K562 (cell line): Measurements from ENCODE around the gene SNRNP48. TPM values are rescaled to one million over a fixed set of nuclear protein-coding genes. Genes with fewer than 3 reads are reported as not detected.

Experiments used
- ATAC-seq: fragments of 200-7000 bp; cut with Tn5 transposase; 3 replicates; pipeline ENCODE4 v1.9.1; 2020; ENCODE audit warnings: moderate library complexity
- BruUV-seq: library from RNA; stranded (reverse); fragments of 400-500 nt; replicated peaks from 2 replicates; lab custom pipeline; 2021; lab: Mats Ljungman, UMichigan
- CTCF ChIA-PET: fragments of 300-600 bp; formaldehyde crosslinking; extraction: SDS; loops from one replicate; lab custom pipeline; 2021; ENCODE audit warnings: low intra/inter-chr PET ratio; lab: Yijun Ruan, JAX
- POLR2A ChIA-PET: fragments of 300-600, 350-650 bp; sonication (Branson Sonifier 250); formaldehyde crosslinking; extraction: SDS; loops from one replicate; lab custom pipeline; 2021; ENCODE audit warnings: antibody characterized with exemption, inconsistent platforms; lab: Yijun Ruan, JAX
- DNase-seq, 4 experiments: peaks; one replicate each; pipeline versions ENCODE4 v3.0.0 to v3.0.0-alpha.2; 2011 to 2018; ENCODE audit warnings: low spot score in 3 of 4, mixed read lengths in 3 of 4; ENCODE audit errors: extremely low read depth in 1 of 4
- FAIRE-seq: peaks from 2 replicates; lab custom pipeline; 2011; peaks lifted over from hg19 to GRCh38; lab: Jason Lieb, UNC
- H2AFZ ChIP-seq: 2 replicates; pipeline ENCODE4 v1.6.0; 2011; ENCODE audit warnings: low read depth, low read length, control low read depth, inconsistent platforms
- H3K27ac ChIP-seq: fragments of 200-600 bp; 3 replicates; pipeline ENCODE4 v1.8.0; 2011; ENCODE audit warnings: low read depth, mild to moderate bottlenecking, control low read depth, inconsistent platforms, low read length, moderate library complexity, mixed read lengths; ENCODE audit errors: extremely low read depth
- H3K27me3 ChIP-seq, 2 experiments: fragments of 300-600 bp in 1 of 2; 2 replicates in 1 of 2; 3 replicates in 1 of 2; pipeline versions ENCODE4 v1.6.0 to v1.8.0; 2011; ENCODE audit warnings: inconsistent platforms in 2 of 2, low read length in 2 of 2, mild to moderate bottlenecking in 1 of 2, mixed read lengths in 1 of 2, moderate library complexity in 1 of 2; ENCODE audit not compliant: control insufficient read depth in 2 of 2, insufficient read depth in 2 of 2
- H3K36me3 ChIP-seq: fragments of 300-600 bp; 3 replicates; pipeline ENCODE4 v1.8.0; 2011; ENCODE audit warnings: mild to moderate bottlenecking, low read length, inconsistent platforms; ENCODE audit not compliant: control insufficient read depth, insufficient read depth
- H3K4me1 ChIP-seq, 2 experiments: fragments of 200-600 bp in 1 of 2; replicated peaks in 1 of 2; 2 replicates in 1 of 2; 3 replicates in 1 of 2; pipeline versions ENCODE4 v1.5.1 to v1.8.0; 2011; ENCODE audit warnings: inconsistent platforms in 2 of 2, low read length in 2 of 2, mild to moderate bottlenecking in 1 of 2, mixed read lengths in 1 of 2, moderate library complexity in 1 of 2; ENCODE audit not compliant: control insufficient read depth in 2 of 2, insufficient read depth in 2 of 2
- H3K4me2 ChIP-seq: 2 replicates; pipeline ENCODE4 v1.6.1; 2011; ENCODE audit warnings: low read length, control low read depth, inconsistent platforms, mixed read lengths; ENCODE audit not compliant: insufficient read depth
- H3K4me3 ChIP-seq: fragments of 200-600 bp; sonication (generic), shearing (Covaris generic); 2 replicates; pipeline ENCODE4 v1.5.1; 2016; ENCODE audit warnings: control low read depth, inconsistent platforms
- H3K79me2 ChIP-seq: fragments of 200-600 bp; 3 replicates; pipeline ENCODE4 v1.8.0; 2011; ENCODE audit warnings: low read length, inconsistent platforms; ENCODE audit not compliant: control insufficient read depth, insufficient read depth
- H3K9ac ChIP-seq, 2 experiments: 2 replicates each; pipeline versions ENCODE4 v1.6.0 to v1.6.1; 2011; ENCODE audit warnings: low read depth in 2 of 2, low read length in 2 of 2, control low read depth in 1 of 2, inconsistent platforms in 1 of 2, mild to moderate bottlenecking in 1 of 2, mixed read lengths in 1 of 2; ENCODE audit not compliant: insufficient read depth in 1 of 2
- H3K9me1 ChIP-seq: one replicate; pipeline ENCODE4 v1.6.0; 2011; ENCODE audit warnings: inconsistent platforms, mild to moderate bottlenecking, low read length, moderate library complexity; ENCODE audit not compliant: control insufficient read depth, insufficient read depth
- H3K9me3 ChIP-seq: replicated peaks from 2 replicates; pipeline ENCODE4 v1.5.1; 2011; ENCODE audit warnings: low read depth, low read length, inconsistent platforms; ENCODE audit not compliant: control insufficient read depth, insufficient read depth
- H4K20me1 ChIP-seq: replicated peaks from 2 replicates; pipeline ENCODE4 v1.6.1; 2011; ENCODE audit warnings: low read length, inconsistent platforms, mixed read lengths; ENCODE audit not compliant: control insufficient read depth, insufficient read depth
- BMI1 ChIP-seq: fragments of 150-350 bp; IDR thresholded peaks from 2 replicates; pipeline ENCODE4 v1.6.1; 2014; ENCODE audit warnings: low read length
- CBX8 ChIP-seq: fragments of 200-600 bp; sonication (generic); IDR thresholded peaks from 2 replicates; pipeline ENCODE4 v1.6.1; 2012; ENCODE audit warnings: borderline replicate concordance, mixed run types, low read depth, mild to moderate bottlenecking, moderate library complexity, mixed read lengths, low read length, control low read depth, inconsistent platforms; ENCODE audit not compliant: poor library complexity, severe bottlenecking; ENCODE audit errors: extremely low read depth
- E2F8 ChIP-seq: fragments of 450-650 bp; IDR thresholded peaks from 2 replicates; pipeline ENCODE4 v1.7.1; 2018; ENCODE audit warnings: mild to moderate bottlenecking, low read depth; ENCODE audit not compliant: partially characterized antibody
- FOXP4 ChIP-seq: sonication (generic); formaldehyde crosslinking; IDR thresholded peaks from 2 replicates; pipeline ENCODE4 v1.8.0; 2022; ENCODE audit warnings: mild to moderate bottlenecking, missing genetic modification reagents, borderline replicate concordance
- SMARCC2 ChIP-seq: fragments of 450-650 bp; IDR thresholded peaks from 2 replicates; pipeline ENCODE4 v1.6.1; 2017; ENCODE audit warnings: antibody characterized with exemption, moderate library complexity, mild to moderate bottlenecking, low read depth
- ZC3H8 ChIP-seq: fragments of 450-650 bp; IDR thresholded peaks from 2 replicates; pipeline ENCODE4 v1.6.1; 2017
- ZNF316 ChIP-seq: fragments of 450-650 bp; IDR thresholded peaks from 2 replicates; pipeline ENCODE4 v1.6.1; 2016
- WGBS: fragments of 100-300 bp; shearing (Covaris generic); methylation state at CpG from one replicate; pipeline ENCODE4 v1.1.6; 2016; ENCODE audit warnings: low coverage, mixed read lengths; ENCODE audit not compliant: insufficient coverage; ENCODE audit errors: missing lambda C conversion rate; 5-methylcytosine and 5-hydroxymethylcytosine counted together
- in situ Hi-C: fragments of 300-500 bp; cut with MboI; formaldehyde crosslinking; loops from 4 replicates; pipeline ENCODE4 v1.15.0; 2018; ENCODE audit warnings: inconsistent platforms, mixed read lengths
- intact Hi-C: fragments of 100-400 bp; cut with micrococcal nuclease; formaldehyde crosslinking; loops from 2 replicates; pipeline ENCODE4 v1.14.2; 2022
- polyA plus RNA-seq, 8 experiments: library from polyadenylated mRNA; depleted of rRNA in 4 of 8; stranded (reverse) in 5 of 8; unstranded in 3 of 8; fragments of >200 nt; fragmentation: Nextera tagmentation in 2 of 8; fragmentation: Illumina TruSeq in 1 of 8; extraction: Ambion mirVana in 2 of 8; extraction: Trizol in 1 of 8; gene quantifications; 2 replicates each; pipeline versions ENCODE4 v1.2.1 to v1.2.3, GENCODE V29; 2011 to 2014; ENCODE audit warnings: inconsistent platforms in 1 of 8, missing spikeins in 1 of 8
- total RNA-seq, 7 experiments: library from RNA; depleted of rRNA in 6 of 7; stranded (reverse); fragments of >200 nt in 6 of 7; fragmentation: Illumina TruSeq in 2 of 7; extraction: Trizol in 2 of 7; gene quantifications; 2 replicates each; pipeline versions ENCODE4 v1.2.1 to v1.2.3, GENCODE V29; 2011 to 2021; ENCODE audit warnings: low replicate concordance in 1 of 7

SNRNP48 gene
- total and polyA plus RNA-seq, 9 of the 15 experiments (the other 6 are each of a cell fraction or from before 2014, with no cell fraction given), result 6.2 to 32.9 (median 18.6) TPM

- TF ChIP-seq E2F8 (no peak), CBX8 (peak; percentile 95), ZC3H8 (no peak), SMARCC2 (no peak)
Measured at GRCh38 chr6:7550433-7550801, 39.6 kb upstream of the SNRNP48 start (continued).

- intact Hi-C loops (no loop called here), in situ Hi-C loops (no loop called here)
- ATAC-seq (peak; percentile 43; the same call in 2 of the 3 replicates), FAIRE-seq (no peak), DNase-seq (no peak)
- Histone ChIP-seq H3K9me1 (no peaks in the 10 kb centered on the region), H3K36me3 (no peaks in the 10 kb centered on the region), H4K20me1 (peaks cover 5% of the 10 kb centered on the region; the same call in 1 of the 2 replicates), H2AFZ (no peak overlapping the region), H3K4me3 (no peak overlapping the region), H3K9ac (no peak overlapping the region), H3K9me3 (no peaks in the 10 kb centered on the region), H3K27ac (no peak overlapping the region), H3K79me2 (no peaks in the 10 kb centered on the region), H3K27me3 (peaks cover 50 to 57% of the 10 kb centered on the region in 2 experiments), H3K4me1 (no peaks in the 10 kb centered on the region), H3K4me2 (no peak overlapping the region)
- TF ChIP-seq BMI1 (peak; percentile 27; the same call in 1 of the 2 replicates), FOXP4 (CRISPR knock-in tag) (no peak), ZNF316 (peak; percentile 43; the same call in 1 of the 2 replicates)
- no TSS peak for BruUV-seq
- ChIA-PET CTCF (interaction anchor here (0.7 kb wide), 1 partner anchor 849 kb away, joined by 4 read pairs; no protein-coding TSS in a partner anchor), POLR2A (interaction anchor here (0.5 to 1.1 kb wide), 5 partner anchors 38 to 404 kb away, joined by 3 to 4 read pairs (median 4); no protein-coding TSS in a partner anchor)
- 0% methylated on average over 6 of the region's 6 CpGs for WGBS
Measured at GRCh38 chr6:7554533-7555275, 35.3 kb upstream of the SNRNP48 start.
